HG02759 (cell line): Measurements from ENCODE around the gene CD79A.
"Not testable (repeated sequence)": the region's sequence is repeated elsewhere in the genome, so short reads cannot be mapped to it uniquely, and the experiment has no call there.

ENCODE experiments used
- ATAC-seq: cut with Tn5 transposase; IDR thresholded peaks from one replicate; pipeline ENCODE4 v1.9.1; 2021; ENCODE audit warnings: mild to moderate bottlenecking, moderate library complexity; ENCODE audit not compliant: unreplicated experiment

CD79A gene

GRCh38 chr19:41904118-41904870 lies 27.2 kb downstream of the CD79A start:
- ATAC-seq, result no peak

GRCh38 chr19:41905273-41906002 lies 28.4 kb downstream of the CD79A start:
- ATAC-seq, result no peak

GRCh38 chr19:41906271-41906670 lies 29.2 kb downstream of the CD79A start:
- no peak for ATAC-seq

- ATAC-seq, result no peak
These were observed 30.0 kb downstream of the CD79A start for GRCh38 chr19:41906916-41907680.

GRCh38 chr19:41907994-41908615 lies 31.0 kb downstream of the CD79A start:
- no peak for ATAC-seq

GRCh38 chr19:41908724-41909464 lies 31.8 kb downstream of the CD79A start:
- no peak for ATAC-seq

- no peak for ATAC-seq
These were observed 32.6 kb downstream of the CD79A start for GRCh38 chr19:41909706-41910105.

GRCh38 chr19:41910240-41910991 lies 33.3 kb downstream of the CD79A start:
- ATAC-seq, result no peak

- no peak for ATAC-seq
These were observed 34.2 kb downstream of the CD79A start for GRCh38 chr19:41910992-41911888.

GRCh38 chr19:41911889-41912731 lies 35.0 kb downstream of the CD79A start:
- ATAC-seq, result no peak

GRCh38 chr19:41912899-41913537 lies 35.9 kb downstream of the CD79A start:
- no peak for ATAC-seq

- no peak for ATAC-seq
These were observed 36.7 kb downstream of the CD79A start for GRCh38 chr19:41913538-41914423.

- ATAC-seq, result not testable (repeated sequence)
These were observed 37.4 kb downstream of the CD79A start for GRCh38 chr19:41914424-41914834.

GRCh38 chr19:41915021-41915775 lies 38.1 kb downstream of the CD79A start:
- no peak for ATAC-seq

- no peak for ATAC-seq
These were observed 38.8 kb downstream of the CD79A start for GRCh38 chr19:41915776-41916414.
